ENCODE measurements around the gene NARS2. TPM values are rescaled to one million over a fixed set of nuclear protein-coding genes. Genes with fewer than 3 reads are reported as not detected.
A peak's percentile ranks its signal among the peaks of the same experiment; 100 is the strongest.

NARS2 gene
- total and polyA plus RNA-seq, 2 experiments from 2014 or later, result 10.9 to 13.0 TPM

DNA sequence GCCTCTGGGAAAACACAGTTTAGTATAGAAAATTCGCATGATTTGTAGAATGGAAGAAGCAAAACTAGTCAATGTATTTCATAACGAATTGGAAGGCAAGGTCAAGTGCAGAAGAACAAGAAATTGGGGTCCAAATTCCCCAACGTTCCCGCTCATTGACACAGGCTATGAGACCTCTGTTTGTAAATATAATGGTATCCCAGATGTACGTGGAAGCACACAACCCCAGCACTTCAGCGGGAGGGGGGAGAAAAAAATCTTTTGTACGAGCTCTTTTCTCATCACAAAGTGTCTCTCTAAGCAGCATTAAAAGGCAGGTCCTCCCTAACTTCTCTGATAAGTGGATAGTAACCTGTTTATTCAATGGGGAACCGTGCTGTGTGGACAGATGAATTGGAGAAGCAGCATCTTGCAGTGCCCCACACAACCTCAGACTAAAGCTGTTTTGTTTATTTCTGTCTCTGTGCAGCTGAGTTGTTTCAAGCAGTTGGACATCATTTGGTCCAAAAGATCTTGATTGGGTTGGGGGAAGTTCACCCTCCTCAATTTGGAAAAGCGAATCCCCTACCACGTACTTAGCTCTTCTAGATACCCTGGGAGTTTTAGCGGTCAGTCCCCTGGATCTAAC, 156.0 kb downstream of the NARS2 start:
- H3K9me3 ChIP-seq (ENCODE audit: low read depth), result no peaks in the 10 kb centered on the region
- peaks cover 29% of the 10 kb centered on the region for H3K4me1 ChIP-seq (ENCODE audit: insufficient read depth)
- peak overlapping the region; percentile 82 for H3K4me3 ChIP-seq
- in situ Hi-C loops (cut with MboI), result loop anchor here (10.0 kb wide), 1 partner anchor 146 kb away; no protein-coding TSS in a partner anchor
- peak overlapping the region; percentile 81; the same call in 1 of the 2 replicates for H2AFZ ChIP-seq
- H3K9me2 ChIP-seq (ENCODE audit: insufficient read depth), result no peaks in the 10 kb centered on the region
- no peaks in the 10 kb centered on the region for H3K27me3 ChIP-seq (replicated peaks; ENCODE audit: insufficient read depth)
- peak; percentile 32 for DNase-seq
- H3K79me2 ChIP-seq (ENCODE audit: insufficient read depth), result peaks cover 15% of the 10 kb centered on the region; the same call in 1 of the 2 replicates
- H4K20me1 ChIP-seq (ENCODE audit: insufficient read depth), result no peaks in the 10 kb centered on the region
- peak overlapping the region; percentile 80 for H3K4me2 ChIP-seq (ENCODE audit: unreplicated experiment)
- TF ChIP-seq EZH2 (IDR thresholded peaks at IDR 0.05; ENCODE audit: insufficient read depth, poor library complexity, severe bottlenecking), result no peak
- TF ChIP-seq EZH2phosphoT487 (IDR thresholded peaks at IDR 0.05; ENCODE audit: insufficient read depth, low read depth), result no peak
- peak overlapping the region; percentile 78 for H3K27ac ChIP-seq
- WGBS, 2 experiments (ENCODE audit: low coverage in 1 of 2, low lambda C conversion rate in 2 of 2, missing lambda C conversion rate in 2 of 2), result 18 to 21% methylated on average over 11 of the region's 11 CpGs
- peak overlapping the region; percentile 84 for H3K9ac ChIP-seq
- H3F3A ChIP-seq (ENCODE audit: insufficient read depth), result peaks cover 42% of the 10 kb centered on the region
- H3K36me3 ChIP-seq (ENCODE audit: low read depth), result no peaks in the 10 kb centered on the region

DNA sequence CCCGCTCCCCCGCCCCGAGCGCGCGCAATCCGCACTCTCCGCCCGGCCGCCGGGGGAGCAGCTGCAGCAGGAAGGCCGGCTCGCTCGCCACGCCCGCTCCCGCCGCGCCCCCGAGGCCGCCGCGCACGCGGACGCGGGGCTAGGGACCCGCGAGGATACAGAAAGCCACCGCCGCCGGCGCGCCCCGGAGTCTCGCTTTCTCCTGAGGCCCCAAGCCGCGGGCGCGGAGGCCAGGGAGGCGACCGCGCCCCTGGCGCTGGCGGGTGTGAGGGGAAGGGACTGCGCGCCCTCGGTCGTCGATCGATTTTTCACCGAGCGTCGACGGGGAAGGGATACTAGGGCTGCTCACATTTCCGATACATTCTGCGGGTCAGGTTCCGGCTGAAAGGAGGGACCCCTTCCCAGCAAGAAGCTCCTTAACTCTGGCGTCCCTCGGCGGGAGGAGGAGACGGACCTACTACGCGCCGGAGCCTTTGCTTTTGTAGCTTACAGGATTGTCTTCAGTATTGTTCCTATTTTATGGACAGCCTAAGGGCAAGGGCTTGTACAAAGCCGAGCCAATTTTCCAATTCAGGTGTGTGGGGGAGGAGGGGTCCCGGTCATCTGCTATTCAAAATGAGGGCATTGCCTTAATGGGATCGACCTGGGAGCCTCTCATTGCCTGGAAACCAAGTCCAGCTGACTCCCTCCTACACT, 156.6 kb downstream of the NARS2 start:
- peak overlapping the region; percentile 80 for H3K4me2 ChIP-seq (ENCODE audit: unreplicated experiment)
- H3F3A ChIP-seq (ENCODE audit: insufficient read depth), result peaks cover 42% of the 10 kb centered on the region
- TF ChIP-seq EZH2phosphoT487 (IDR thresholded peaks at IDR 0.05; ENCODE audit: insufficient read depth, low read depth), result no peak
- TF ChIP-seq EZH2 (IDR thresholded peaks at IDR 0.05; ENCODE audit: insufficient read depth, poor library complexity, severe bottlenecking), result no peak
- DNase-seq, result peak; percentile 92
- no peaks in the 10 kb centered on the region for H3K36me3 ChIP-seq (ENCODE audit: low read depth)
- peaks cover 15% of the 10 kb centered on the region; the same call in 1 of the 2 replicates for H3K79me2 ChIP-seq (ENCODE audit: insufficient read depth)
- H3K27ac ChIP-seq, result peak overlapping the region; percentile 78
- peak overlapping the region; percentile 84 for H3K9ac ChIP-seq
- peaks cover 29% of the 10 kb centered on the region for H3K4me1 ChIP-seq (ENCODE audit: insufficient read depth)
- peak overlapping the region; percentile 82 for H3K4me3 ChIP-seq
- H3K9me3 ChIP-seq (ENCODE audit: low read depth), result no peaks in the 10 kb centered on the region
- WGBS, 2 experiments (ENCODE audit: low coverage in 1 of 2, low lambda C conversion rate in 2 of 2, missing lambda C conversion rate in 2 of 2), result 3 to 4% methylated on average over 42 to 45 of the region's 68 CpGs
- H3K27me3 ChIP-seq (replicated peaks; ENCODE audit: insufficient read depth), result no peaks in the 10 kb centered on the region
- H2AFZ ChIP-seq, result peak overlapping the region; percentile 81
- in situ Hi-C loops (cut with MboI), result loop anchor here (10.0 kb wide), 1 partner anchor 147 kb away; no protein-coding TSS in a partner anchor
- no peaks in the 10 kb centered on the region for H4K20me1 ChIP-seq (ENCODE audit: insufficient read depth)
- no peaks in the 10 kb centered on the region for H3K9me2 ChIP-seq (ENCODE audit: insufficient read depth)

DNA sequence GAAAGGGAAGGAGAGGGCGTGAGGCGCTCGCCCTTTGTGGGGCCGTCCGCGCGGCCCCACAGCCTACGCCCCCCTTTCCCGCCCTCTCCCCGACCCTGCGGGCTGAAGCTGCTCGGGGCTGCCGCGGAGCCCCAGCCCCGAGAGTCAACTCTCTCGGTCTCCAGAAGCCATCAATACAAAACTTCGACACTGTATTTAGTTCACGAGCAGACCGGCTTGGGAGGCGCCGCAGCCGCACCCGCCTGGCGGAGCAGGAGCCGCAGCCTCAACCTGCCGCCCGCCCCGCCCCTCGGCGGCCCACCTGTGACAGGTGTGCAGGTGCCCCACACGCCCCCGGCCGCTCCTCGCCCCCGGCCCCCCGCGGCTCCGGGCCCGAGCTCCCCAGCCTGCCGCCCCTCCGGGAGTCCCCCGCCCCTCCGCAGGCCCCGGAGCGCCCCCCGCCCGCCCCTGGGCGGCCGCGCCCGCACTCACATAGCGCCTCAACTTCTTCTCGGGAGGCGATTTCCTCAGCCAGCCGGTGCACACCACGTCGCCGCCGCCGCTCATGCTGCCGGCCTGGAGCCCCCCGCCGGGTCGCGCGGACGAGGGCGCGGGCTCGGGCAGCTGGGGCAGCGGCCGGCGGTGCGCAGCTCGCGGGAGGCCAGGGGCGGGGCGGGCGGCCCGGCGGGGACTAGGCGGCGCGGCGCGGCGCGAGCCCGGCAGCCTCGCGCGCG, 157.3 kb downstream of the NARS2 start, which contains the start of gene GAB2:
TSS of gene GAB2 (minus strand) at position 646 of the 713 bp plus-strand sequence. CDS start at position 546, 100 bp downstream.
- H3F3A ChIP-seq (ENCODE audit: insufficient read depth), result peaks cover 42% of the 10 kb centered on the region
- in situ Hi-C loops (cut with MboI), result loop anchor here (10.0 kb wide), 1 partner anchor 147 kb away; no protein-coding TSS in a partner anchor
- H3K9ac ChIP-seq, result peak within 1 kb of the TSS; percentile 90
- peaks cover 16% of the 10 kb centered on the region; the same call in 1 of the 2 replicates for H3K79me2 ChIP-seq (ENCODE audit: insufficient read depth)
- no peaks in the 10 kb centered on the region for H3K27me3 ChIP-seq (replicated peaks; ENCODE audit: insufficient read depth)
- no peaks in the 10 kb centered on the region for H3K36me3 ChIP-seq (ENCODE audit: low read depth)
- peak within 1 kb of the TSS; percentile 96 for H3K27ac ChIP-seq
- no peak for TF ChIP-seq EZH2phosphoT487 (IDR thresholded peaks at IDR 0.05; ENCODE audit: insufficient read depth, low read depth)
- TF ChIP-seq EZH2 (IDR thresholded peaks at IDR 0.05; ENCODE audit: insufficient read depth, poor library complexity, severe bottlenecking), result no peak
- no peaks in the 10 kb centered on the region for H3K9me3 ChIP-seq (ENCODE audit: low read depth)
- H4K20me1 ChIP-seq (ENCODE audit: insufficient read depth), result no peaks in the 10 kb centered on the region
- no peak for DNase-seq
- peak within 1 kb of the TSS; percentile 88 for H2AFZ ChIP-seq
- H3K4me1 ChIP-seq (ENCODE audit: insufficient read depth), result peaks cover 29% of the 10 kb centered on the region
- H3K4me2 ChIP-seq (ENCODE audit: unreplicated experiment), result peak within 1 kb of the TSS; percentile 80
- H3K9me2 ChIP-seq (ENCODE audit: insufficient read depth), result no peaks in the 10 kb centered on the region
- H3K4me3 ChIP-seq, result peak within 1 kb of the TSS; percentile 82
- 1 to 3% methylated on average over 43 to 92 of the region's 93 CpGs for WGBS, 2 experiments (ENCODE audit: low coverage in 1 of 2, low lambda C conversion rate in 2 of 2, missing lambda C conversion rate in 2 of 2)
